Measurements from ENCODE around the gene SLC36A3. TPM values are rescaled to one million over a fixed set of nuclear protein-coding genes. Genes with fewer than 3 reads are reported as not detected.

The SLC36A3 gene
- total and polyA plus RNA-seq, 8 donors: not detected

DNA sequence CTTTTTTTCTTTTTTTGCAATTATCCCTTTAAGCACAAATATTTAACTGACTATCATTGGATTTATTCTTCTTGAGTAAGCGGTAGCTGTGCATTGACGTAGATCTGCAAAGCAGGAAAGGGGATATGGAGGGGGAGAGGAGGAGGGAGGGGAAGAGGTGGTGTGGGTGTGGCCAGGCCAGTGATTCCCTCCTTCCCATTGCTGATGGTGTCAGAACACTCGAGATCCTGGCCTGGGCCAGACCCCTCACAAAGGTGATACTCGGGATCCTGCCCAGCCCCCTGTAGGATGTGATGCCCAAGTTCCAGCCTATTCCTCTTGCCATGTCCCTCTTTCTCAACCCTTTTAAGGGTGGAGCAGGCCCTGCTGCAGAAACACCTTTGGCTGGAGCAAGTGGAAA, 9.9 kb downstream of the SLC36A3 start:
- Histone ChIP-seq H3K36me3 (no peaks in the 10 kb centered on the region), H3K4me1 (peaks cover 0 to 10% of the 10 kb centered on the region in 2 donors), H3K9me3 (peaks cover 0 to 4% of the 10 kb centered on the region in 2 donors), H3K27ac (no peak overlapping the region), H3K4me3 (no peak overlapping the region), H3K27me3 (no peaks in the 10 kb centered on the region)
- intact Hi-C loops (cut with DNase I): no loop called here
- ATAC-seq: no peak
- TF ChIP-seq, protein P1, sequence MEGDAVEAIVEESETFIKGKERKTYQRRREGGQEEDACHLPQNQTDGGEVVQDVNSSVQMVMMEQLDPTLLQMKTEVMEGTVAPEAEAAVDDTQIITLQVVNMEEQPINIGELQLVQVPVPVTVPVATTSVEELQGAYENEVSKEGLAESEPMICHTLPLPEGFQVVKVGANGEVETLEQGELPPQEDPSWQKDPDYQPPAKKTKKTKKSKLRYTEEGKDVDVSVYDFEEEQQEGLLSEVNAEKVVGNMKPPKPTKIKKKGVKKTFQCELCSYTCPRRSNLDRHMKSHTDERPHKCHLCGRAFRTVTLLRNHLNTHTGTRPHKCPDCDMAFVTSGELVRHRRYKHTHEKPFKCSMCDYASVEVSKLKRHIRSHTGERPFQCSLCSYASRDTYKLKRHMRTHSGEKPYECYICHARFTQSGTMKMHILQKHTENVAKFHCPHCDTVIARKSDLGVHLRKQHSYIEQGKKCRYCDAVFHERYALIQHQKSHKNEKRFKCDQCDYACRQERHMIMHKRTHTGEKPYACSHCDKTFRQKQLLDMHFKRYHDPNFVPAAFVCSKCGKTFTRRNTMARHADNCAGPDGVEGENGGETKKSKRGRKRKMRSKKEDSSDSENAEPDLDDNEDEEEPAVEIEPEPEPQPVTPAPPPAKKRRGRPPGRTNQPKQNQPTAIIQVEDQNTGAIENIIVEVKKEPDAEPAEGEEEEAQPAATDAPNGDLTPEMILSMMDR (IDR thresholded peaks at IDR 0.05): no peak
- DNase-seq: no peak

DNA sequence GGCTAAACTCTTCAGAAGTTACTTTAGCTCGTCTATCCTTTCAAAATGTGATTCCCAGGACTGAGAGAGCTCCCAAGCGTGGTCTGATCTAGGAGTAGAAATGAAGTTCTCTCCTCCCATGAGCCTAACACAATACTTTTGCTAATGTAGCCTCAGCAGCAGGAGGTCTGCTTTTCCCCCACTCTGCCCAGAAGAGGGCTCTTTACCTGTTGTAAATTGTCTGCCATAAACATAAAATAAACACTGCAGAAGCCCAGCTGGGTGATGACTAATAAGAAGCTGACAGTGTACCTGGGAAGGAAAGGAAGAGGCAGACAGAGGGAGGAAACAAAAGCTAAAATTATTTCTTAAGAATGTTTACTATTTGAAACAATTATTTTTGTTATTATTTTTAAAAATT, 15.4 kb downstream of the SLC36A3 start:
- Histone ChIP-seq H3K4me1 (no peaks in the 10 kb centered on the region), H3K27me3 (no peaks in the 10 kb centered on the region), H3K36me3 (no peaks in the 10 kb centered on the region), H3K9me3 (peaks cover 0 to 4% of the 10 kb centered on the region in 2 donors), H3K27ac (no peak overlapping the region), H3K4me3 (no peak overlapping the region)
- DNase-seq: no peak
- peak; percentile 64 for ATAC-seq
- TF ChIP-seq, protein P1 (IDR thresholded peaks at IDR 0.05): no peak
- intact Hi-C loops (cut with DNase I): no loop called here

DNA sequence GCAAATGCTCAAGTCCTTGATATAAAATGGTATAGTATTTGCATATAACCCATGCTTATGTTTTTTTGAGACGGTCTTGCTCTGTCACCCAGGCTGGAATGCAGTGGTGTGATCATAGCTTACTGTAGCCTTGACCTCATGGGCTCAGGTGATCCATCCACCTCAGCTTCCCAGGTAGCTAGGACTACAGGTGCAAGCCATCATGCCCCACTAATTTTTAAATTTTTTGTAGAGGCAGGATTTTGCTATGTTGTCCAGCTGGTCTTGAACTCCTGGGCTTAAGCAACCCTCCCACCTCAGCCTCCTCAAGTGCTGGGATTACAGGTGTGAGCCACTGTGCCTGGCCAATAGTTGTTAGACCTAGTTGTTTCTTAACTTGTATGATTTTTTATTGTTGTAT, 17.3 kb downstream of the SLC36A3 start:
- intact Hi-C loops (cut with DNase I): no loop called here
- Histone ChIP-seq H3K4me3 (no peak overlapping the region), H3K36me3 (no peaks in the 10 kb centered on the region), H3K4me1 (no peaks in the 10 kb centered on the region), H3K27me3 (no peaks in the 10 kb centered on the region), H3K27ac (no peak overlapping the region), H3K9me3 (peaks cover 0 to 4% of the 10 kb centered on the region in 2 donors)
- ATAC-seq (no peak), DNase-seq (no peak)
- TF ChIP-seq, protein P1 (IDR thresholded peaks at IDR 0.05): no peak

DNA sequence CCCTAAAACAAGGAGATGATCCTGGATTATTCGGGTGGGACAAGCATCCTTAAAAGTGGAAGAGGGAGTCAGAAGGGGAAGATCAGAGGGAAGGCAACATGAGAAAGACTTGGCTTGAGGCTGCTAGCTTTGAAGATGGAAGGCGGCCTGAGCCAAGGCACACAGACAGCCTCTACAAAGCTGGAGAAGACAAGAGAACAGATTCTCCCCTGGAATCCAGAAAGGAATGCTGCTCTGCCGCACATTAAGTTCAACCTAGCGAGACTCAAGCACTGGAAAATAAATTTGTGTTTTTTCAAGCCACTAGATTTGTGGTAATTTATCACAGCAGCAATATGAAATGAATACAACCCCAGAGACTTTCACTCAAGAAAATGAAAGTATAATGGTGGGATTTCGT, 17.9 kb downstream of the SLC36A3 start:
- H3K36me3 ChIP-seq: no peaks in the 10 kb centered on the region
- no peaks in the 10 kb centered on the region for H3K4me1 ChIP-seq
- DNase-seq: no peak
- intact Hi-C loops (cut with DNase I): no loop called here
- TF ChIP-seq, protein P1 (IDR thresholded peaks at IDR 0.05): no peak
- ATAC-seq: no peak
- H3K27ac ChIP-seq: no peak overlapping the region
- H3K27me3 ChIP-seq: no peaks in the 10 kb centered on the region
- H3K4me3 ChIP-seq: no peak overlapping the region
- no peaks in the 10 kb centered on the region for H3K9me3 ChIP-seq

DNA sequence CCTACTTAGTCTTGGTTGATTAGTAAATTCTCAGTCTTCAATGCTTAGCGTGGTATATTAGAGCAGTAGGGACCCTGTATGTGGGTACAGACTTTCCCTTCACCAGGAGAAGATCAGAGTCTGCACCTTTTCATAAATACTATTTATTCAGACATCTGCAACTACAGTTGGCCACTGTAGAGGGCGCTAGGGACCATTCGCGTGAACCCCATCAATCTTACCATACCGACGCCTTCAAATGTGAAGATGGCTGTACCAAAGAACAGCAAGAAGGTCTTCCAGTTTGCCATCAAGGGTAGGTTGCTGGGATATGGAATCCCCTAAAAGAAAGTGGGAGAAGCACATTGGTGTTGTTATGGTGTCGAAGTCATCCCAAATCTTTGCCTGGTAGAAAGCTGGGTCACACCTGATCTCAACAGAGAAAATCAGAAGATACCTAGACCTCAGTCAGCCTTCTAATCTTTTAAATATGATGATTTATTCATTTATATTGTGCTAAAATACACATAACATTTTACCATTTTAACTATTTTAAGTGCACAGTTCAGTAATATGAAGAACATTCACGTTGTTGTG, 19.1 kb downstream of the SLC36A3 start:
- Histone ChIP-seq H3K27me3 (no peaks in the 10 kb centered on the region), H3K27ac (no peak overlapping the region), H3K9me3 (no peaks in the 10 kb centered on the region), H3K36me3 (no peaks in the 10 kb centered on the region), H3K4me1 (no peaks in the 10 kb centered on the region), H3K4me3 (no peak overlapping the region)
- ATAC-seq (peak; percentile 36), DNase-seq (no peak)
- TF ChIP-seq, protein P1 (IDR thresholded peaks at IDR 0.05): no peak
- intact Hi-C loops (cut with DNase I): no loop called here

Measured in left lung (tissue), 10 donors.